Nephron progenitor cell (in vitro differentiated cells): ENCODE results near the gene DMRTC2.
A peak's percentile ranks its signal among the peaks of the same experiment; 100 is the strongest.

Source experiments
- DNase-seq: peaks from one replicate; pipeline ENCODE4 v3.0.0; 2021
- H3K27ac Mint-ChIP-seq: 2 replicates; pipeline ENCODE4 v1.8.0; 2021; ENCODE audit warnings: mild to moderate bottlenecking, moderate library complexity, mixed read lengths
- H3K27me3 Mint-ChIP-seq: 2 replicates; pipeline ENCODE4 v1.8.0; 2021; ENCODE audit warnings: mild to moderate bottlenecking, low read depth, mixed read lengths; ENCODE audit not compliant: poor library complexity
- H3K36me3 Mint-ChIP-seq: 2 replicates; pipeline ENCODE4 v1.8.0; 2021; ENCODE audit warnings: low read depth, mixed read lengths
- H3K4me1 Mint-ChIP-seq: 2 replicates; pipeline ENCODE4 v1.8.0; 2021; ENCODE audit warnings: mixed read lengths
- H3K4me3 Mint-ChIP-seq: 2 replicates; pipeline ENCODE4 v1.8.0; 2021; ENCODE audit warnings: mild to moderate bottlenecking, moderate library complexity, mixed read lengths
- H3K9me3 Mint-ChIP-seq: 2 replicates; pipeline ENCODE4 v1.8.0; 2021; ENCODE audit warnings: mild to moderate bottlenecking, moderate library complexity, mixed read lengths
- TF ChIP-seq, protein P1 (sequence below): fragments of 200-600 bp; sonication (generic); IDR thresholded peaks from 2 replicates; pipeline ENCODE4 v1.5.0; 2021; ENCODE audit warnings: antibody characterized with exemption

DMRTC2 gene

DNA sequence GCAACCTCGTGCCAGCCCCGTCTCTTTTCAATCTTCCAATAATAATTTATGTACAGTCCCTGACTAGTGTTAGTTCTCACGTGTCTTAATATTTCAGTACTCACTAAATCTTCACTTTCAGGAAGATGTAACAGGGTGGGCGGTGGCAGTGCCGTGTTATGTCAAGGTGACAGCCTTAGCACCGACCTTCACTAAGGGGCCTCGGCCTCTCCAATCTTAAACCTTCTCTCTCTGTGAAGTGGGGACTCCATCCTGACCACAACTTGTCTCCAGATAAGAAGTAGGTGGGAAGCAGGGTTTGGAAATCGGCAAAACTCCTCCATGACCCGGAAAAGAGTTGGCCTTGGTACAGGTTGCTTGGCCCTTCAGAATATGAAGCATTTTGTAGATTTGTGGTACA lies 17.0 kb downstream of the DMRTC2 start:
- Mint-ChIP-seq H3K4me3 (peak overlapping the region; percentile 94), H3K36me3 (peaks cover 53% of the 10 kb centered on the region), H3K27ac (peak overlapping the region; percentile 82), H3K4me1 (peaks cover 43% of the 10 kb centered on the region), H3K9me3 (no peaks in the 10 kb centered on the region), H3K27me3 (peaks cover 17% of the 10 kb centered on the region)
- TF ChIP-seq, protein P1, sequence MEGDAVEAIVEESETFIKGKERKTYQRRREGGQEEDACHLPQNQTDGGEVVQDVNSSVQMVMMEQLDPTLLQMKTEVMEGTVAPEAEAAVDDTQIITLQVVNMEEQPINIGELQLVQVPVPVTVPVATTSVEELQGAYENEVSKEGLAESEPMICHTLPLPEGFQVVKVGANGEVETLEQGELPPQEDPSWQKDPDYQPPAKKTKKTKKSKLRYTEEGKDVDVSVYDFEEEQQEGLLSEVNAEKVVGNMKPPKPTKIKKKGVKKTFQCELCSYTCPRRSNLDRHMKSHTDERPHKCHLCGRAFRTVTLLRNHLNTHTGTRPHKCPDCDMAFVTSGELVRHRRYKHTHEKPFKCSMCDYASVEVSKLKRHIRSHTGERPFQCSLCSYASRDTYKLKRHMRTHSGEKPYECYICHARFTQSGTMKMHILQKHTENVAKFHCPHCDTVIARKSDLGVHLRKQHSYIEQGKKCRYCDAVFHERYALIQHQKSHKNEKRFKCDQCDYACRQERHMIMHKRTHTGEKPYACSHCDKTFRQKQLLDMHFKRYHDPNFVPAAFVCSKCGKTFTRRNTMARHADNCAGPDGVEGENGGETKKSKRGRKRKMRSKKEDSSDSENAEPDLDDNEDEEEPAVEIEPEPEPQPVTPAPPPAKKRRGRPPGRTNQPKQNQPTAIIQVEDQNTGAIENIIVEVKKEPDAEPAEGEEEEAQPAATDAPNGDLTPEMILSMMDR: no peak
- DNase-seq: no peak

- no peak for DNase-seq
- Mint-ChIP-seq H3K4me3 (peak overlapping the region; percentile 94), H3K27ac (no peak overlapping the region), H3K36me3 (peaks cover 53% of the 10 kb centered on the region), H3K9me3 (no peaks in the 10 kb centered on the region), H3K4me1 (peaks cover 43% of the 10 kb centered on the region), H3K27me3 (peaks cover 11% of the 10 kb centered on the region)
- TF ChIP-seq, protein P1: no peak
These were observed 17.7 kb downstream of the DMRTC2 start for GRCh38 chr19:41862445-41862986.

DNA sequence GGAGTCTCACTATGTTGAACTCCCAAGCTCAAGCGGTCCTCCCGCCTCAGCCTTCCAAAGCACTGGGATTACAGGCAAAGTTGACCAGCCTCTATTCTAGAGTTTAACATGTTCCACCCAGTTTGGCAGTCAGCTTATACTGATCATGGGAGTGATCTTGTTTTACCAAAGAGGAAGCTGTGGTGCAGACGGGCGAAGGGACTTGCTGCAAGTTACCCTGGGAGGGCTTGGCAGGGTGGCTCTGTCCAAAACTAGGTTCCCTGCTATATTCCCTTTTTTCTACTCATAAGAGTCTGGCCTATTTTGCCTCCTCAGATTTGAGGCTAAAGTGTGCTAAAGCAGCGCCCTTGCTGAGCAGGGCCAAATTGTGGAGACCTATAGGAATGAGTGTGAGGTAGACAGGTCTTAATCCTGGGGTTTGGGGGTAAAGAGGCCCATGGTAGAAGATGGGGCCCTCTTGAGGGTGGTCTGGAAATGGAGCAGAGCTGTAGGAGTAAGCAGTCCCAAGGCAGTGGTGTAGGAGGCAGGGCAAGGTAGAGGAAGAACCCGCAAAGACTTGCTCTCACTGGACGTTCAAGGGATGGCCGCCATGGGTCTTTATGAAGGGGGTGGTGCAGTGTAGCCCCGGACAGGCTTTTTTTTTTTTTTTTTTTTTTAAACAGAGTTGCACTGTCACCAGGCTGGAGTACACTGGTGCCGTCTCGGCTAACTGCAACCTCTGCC lies 18.5 kb downstream of the DMRTC2 start:
- TF ChIP-seq, protein P1: no peak
- peaks cover 50% of the 10 kb centered on the region for H3K4me1 Mint-ChIP-seq
- no peak for DNase-seq
- peak overlapping the region; percentile 54 for H3K27ac Mint-ChIP-seq
- peaks cover 4% of the 10 kb centered on the region for H3K27me3 Mint-ChIP-seq
- peaks cover 61% of the 10 kb centered on the region for H3K36me3 Mint-ChIP-seq
- H3K9me3 Mint-ChIP-seq: no peaks in the 10 kb centered on the region
- peak overlapping the region; percentile 24 for H3K4me3 Mint-ChIP-seq

- no peak for DNase-seq
- Mint-ChIP-seq H3K4me1 (peaks cover 50% of the 10 kb centered on the region), H3K27me3 (peaks cover 4% of the 10 kb centered on the region), H3K4me3 (peak overlapping the region; percentile 23), H3K9me3 (no peaks in the 10 kb centered on the region), H3K36me3 (peaks cover 68% of the 10 kb centered on the region), H3K27ac (peak overlapping the region; percentile 68)
- TF ChIP-seq, protein P1: no peak
These were observed 19.5 kb downstream of the DMRTC2 start for GRCh38 chr19:41864374-41864773.

DNA sequence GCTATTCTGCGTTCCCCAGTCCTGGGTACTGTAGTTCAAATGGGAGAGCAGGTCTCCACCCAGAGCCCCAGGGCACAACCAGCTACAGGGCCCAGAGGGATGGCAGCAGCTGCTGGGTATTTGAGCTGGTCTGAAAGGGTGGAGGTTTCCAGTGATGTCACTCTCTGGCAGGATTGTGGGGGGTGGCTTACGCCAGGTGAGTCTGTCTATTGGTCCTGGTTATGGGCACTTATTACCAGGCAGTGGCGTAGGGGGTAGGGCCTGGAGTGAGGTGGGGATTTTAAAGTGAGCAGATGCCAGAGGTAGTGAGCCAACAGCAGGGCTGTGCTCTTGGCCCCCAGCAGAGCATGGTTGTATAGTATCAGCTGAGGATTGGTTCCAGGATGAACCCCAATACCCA lies 21.4 kb downstream of the DMRTC2 start:
- DNase-seq: no peak
- peaks cover 50% of the 10 kb centered on the region for H3K4me1 Mint-ChIP-seq
- no peak overlapping the region for H3K4me3 Mint-ChIP-seq
- peaks cover 70% of the 10 kb centered on the region for H3K36me3 Mint-ChIP-seq
- TF ChIP-seq, protein P1: no peak
- H3K27me3 Mint-ChIP-seq: no peaks in the 10 kb centered on the region
- peak overlapping the region; percentile 57 for H3K27ac Mint-ChIP-seq
- H3K9me3 Mint-ChIP-seq: no peaks in the 10 kb centered on the region
